Calu3 (cell line): Measurements from ENCODE around the gene APBA2. TPM values are rescaled to one million over a fixed set of nuclear protein-coding genes. Genes with fewer than 3 reads are reported as not detected.

Source experiments
- BruUV-seq: library from RNA; stranded (reverse); fragments of 400-500 nt; replicated peaks from 2 replicates; lab custom pipeline; 2021; lab: Mats Ljungman, UMichigan
- CTCF ChIA-PET: fragments of 300-600 bp; sonication (Branson Sonifier 250); formaldehyde crosslinking; loops from one replicate; lab custom pipeline; 2022; ENCODE audit warnings: antibody characterized with exemption; lab: Charles Lee
- DNase-seq: peaks from one replicate; pipeline ENCODE4 v3.0.0; 2022
- H3K27ac Mint-ChIP-seq: one replicate; pipeline ENCODE4 v1.8.0; 2022; ENCODE audit warnings: mixed read lengths; ENCODE audit not compliant: unreplicated experiment
- H3K27me3 Mint-ChIP-seq: one replicate; pipeline ENCODE4 v1.8.0; 2022; ENCODE audit warnings: mixed read lengths; ENCODE audit not compliant: unreplicated experiment
- H3K36me3 Mint-ChIP-seq: one replicate; pipeline ENCODE4 v1.8.0; 2022; ENCODE audit warnings: mild to moderate bottlenecking, moderate library complexity, mixed read lengths; ENCODE audit not compliant: insufficient read depth, unreplicated experiment
- H3K4me1 Mint-ChIP-seq: one replicate; pipeline ENCODE4 v1.8.0; 2022; ENCODE audit warnings: mild to moderate bottlenecking, low read depth, mixed read lengths; ENCODE audit not compliant: unreplicated experiment
- H3K4me3 Mint-ChIP-seq: one replicate; pipeline ENCODE4 v1.8.0; 2022; ENCODE audit warnings: mild to moderate bottlenecking, low read depth, moderate library complexity, mixed read lengths; ENCODE audit not compliant: unreplicated experiment
- H3K9me3 Mint-ChIP-seq: one replicate; pipeline ENCODE4 v1.8.0; 2022; ENCODE audit warnings: low read depth, mixed read lengths; ENCODE audit not compliant: unreplicated experiment
- intact Hi-C: fragments of 100-400 bp; cut with micrococcal nuclease; formaldehyde crosslinking; loops from one replicate; pipeline ENCODE4 v1.10.0; 2022; ENCODE audit not compliant: unreplicated experiment
- total RNA-seq: library from RNA; stranded (reverse); gene quantifications from 2 replicates; pipeline ENCODE4 v1.2.3, GENCODE V29; 2022
- TF ChIP-seq, protein P1 (sequence below): fragments of 200-600 bp; IDR thresholded peaks from one replicate; pipeline ENCODE4 v1.8.0; 2022; ENCODE audit warnings: antibody characterized with exemption; ENCODE audit not compliant: unreplicated experiment

APBA2 gene
- total RNA-seq, 1 experiment from 2014 or later, result not detected

DNA sequence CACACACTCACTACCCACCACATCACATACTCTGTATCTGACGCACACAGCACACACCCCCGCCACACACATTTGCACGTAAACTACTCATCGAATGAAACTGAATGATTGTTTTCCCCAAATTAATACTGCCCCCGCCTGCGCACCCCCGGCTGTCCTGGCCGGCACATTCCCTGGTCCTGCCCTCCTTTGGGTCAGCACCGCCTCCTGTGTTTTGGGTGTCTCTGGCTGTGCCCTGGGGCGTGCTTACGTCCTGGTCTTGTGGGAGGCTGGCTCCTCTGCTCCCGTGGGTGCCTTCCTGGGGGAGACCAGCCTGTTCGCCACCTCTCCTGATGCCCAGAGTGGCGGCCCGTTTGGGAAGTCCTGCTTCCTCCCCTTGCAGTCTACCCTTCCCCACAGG, 30.2 kb downstream of the APBA2 start:
- no peaks in the 10 kb centered on the region for H3K9me3 Mint-ChIP-seq
- intact Hi-C loops, result no loop called here

DNA sequence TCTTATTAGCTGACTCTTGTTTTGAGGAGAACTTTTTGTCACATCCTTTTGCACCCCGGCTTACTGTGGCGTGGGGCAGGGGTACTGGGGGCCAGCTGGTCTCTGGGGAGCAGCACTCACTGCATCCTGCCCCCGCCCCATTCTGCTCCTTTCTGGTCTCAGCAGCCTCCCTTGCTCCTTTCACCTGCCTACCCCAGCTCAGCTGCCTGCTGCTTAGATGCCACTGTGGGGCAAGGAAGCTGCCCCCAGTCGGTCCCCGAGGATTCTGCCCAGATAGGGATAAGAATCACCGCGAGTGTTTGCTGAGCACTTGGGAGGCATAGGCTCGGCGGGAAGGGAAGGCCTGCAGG, 32.0 kb downstream of the APBA2 start:
- Mint-ChIP-seq H3K9me3 (no peaks in the 10 kb centered on the region), H3K36me3 (no peaks in the 10 kb centered on the region), H3K4me3 (no peak overlapping the region), H3K27ac (no peak overlapping the region), H3K27me3 (no peaks in the 10 kb centered on the region), H3K4me1 (no peaks in the 10 kb centered on the region)
- no TSS peak for BruUV-seq
- DNase-seq, result no peak
- intact Hi-C loops, result no loop called here
- TF ChIP-seq, protein P1, sequence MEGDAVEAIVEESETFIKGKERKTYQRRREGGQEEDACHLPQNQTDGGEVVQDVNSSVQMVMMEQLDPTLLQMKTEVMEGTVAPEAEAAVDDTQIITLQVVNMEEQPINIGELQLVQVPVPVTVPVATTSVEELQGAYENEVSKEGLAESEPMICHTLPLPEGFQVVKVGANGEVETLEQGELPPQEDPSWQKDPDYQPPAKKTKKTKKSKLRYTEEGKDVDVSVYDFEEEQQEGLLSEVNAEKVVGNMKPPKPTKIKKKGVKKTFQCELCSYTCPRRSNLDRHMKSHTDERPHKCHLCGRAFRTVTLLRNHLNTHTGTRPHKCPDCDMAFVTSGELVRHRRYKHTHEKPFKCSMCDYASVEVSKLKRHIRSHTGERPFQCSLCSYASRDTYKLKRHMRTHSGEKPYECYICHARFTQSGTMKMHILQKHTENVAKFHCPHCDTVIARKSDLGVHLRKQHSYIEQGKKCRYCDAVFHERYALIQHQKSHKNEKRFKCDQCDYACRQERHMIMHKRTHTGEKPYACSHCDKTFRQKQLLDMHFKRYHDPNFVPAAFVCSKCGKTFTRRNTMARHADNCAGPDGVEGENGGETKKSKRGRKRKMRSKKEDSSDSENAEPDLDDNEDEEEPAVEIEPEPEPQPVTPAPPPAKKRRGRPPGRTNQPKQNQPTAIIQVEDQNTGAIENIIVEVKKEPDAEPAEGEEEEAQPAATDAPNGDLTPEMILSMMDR, result no peak
- CTCF ChIA-PET, result no interaction called here

More for the DNA sequence above, 30.2 kb downstream of the APBA2 start:
- Mint-ChIP-seq H3K4me3 (no peak overlapping the region), H3K27ac (no peak overlapping the region), H3K36me3 (no peaks in the 10 kb centered on the region), H3K4me1 (no peaks in the 10 kb centered on the region), H3K27me3 (no peaks in the 10 kb centered on the region)
- TF ChIP-seq, protein P1, result no peak
- DNase-seq, result no peak
- CTCF ChIA-PET, result no interaction called here
- BruUV-seq, result no TSS peak

DNA sequence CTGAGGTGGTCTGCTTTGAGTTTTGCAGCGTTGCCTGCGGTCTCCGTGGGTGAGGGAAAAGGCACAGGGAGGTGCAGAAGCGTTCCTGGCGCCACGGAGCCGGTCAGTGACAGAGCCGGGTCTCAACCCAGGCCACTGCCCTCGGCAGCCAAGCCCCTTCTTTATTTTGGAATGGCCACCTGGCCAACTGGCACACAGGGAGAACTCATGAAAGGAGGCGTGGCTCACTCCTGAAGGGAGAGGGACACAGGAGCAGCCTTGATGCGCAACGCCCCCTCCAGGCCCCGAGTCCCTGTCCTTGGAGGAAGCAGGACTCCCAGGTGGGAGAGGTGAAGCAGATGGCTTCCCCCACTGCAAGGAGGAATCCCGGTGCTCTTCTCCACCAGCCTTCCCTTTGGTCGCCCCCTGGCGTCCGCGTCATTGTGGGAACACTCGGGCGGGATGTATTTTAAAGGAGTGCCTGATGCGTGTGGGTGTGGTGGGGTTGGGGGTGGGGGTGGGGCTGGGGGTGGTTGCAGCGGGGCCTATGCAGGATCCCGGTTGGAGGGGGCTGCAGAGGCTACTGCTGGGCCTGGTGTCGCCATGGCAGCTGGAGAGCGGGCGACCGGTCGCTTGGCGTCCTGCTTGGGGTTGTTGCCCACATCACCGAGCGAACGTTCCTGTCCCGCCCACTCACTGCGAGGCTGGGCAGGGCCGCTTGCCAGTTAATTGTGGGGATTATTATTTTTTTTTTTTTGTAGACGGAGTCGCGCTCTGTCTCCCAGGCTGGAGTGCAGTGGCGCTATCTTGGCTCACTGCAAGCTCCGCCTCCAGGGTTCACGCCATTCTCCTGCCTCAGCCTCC, 32.6 kb downstream of the APBA2 start:
- intact Hi-C loops, result no loop called here
- Mint-ChIP-seq H3K4me3 (no peak overlapping the region), H3K9me3 (no peaks in the 10 kb centered on the region), H3K4me1 (no peaks in the 10 kb centered on the region), H3K27ac (no peak overlapping the region), H3K27me3 (no peaks in the 10 kb centered on the region), H3K36me3 (no peaks in the 10 kb centered on the region)
- CTCF ChIA-PET, result no interaction called here
- TF ChIP-seq, protein P1, result no peak
- no TSS peak for BruUV-seq
- no peak for DNase-seq

DNA sequence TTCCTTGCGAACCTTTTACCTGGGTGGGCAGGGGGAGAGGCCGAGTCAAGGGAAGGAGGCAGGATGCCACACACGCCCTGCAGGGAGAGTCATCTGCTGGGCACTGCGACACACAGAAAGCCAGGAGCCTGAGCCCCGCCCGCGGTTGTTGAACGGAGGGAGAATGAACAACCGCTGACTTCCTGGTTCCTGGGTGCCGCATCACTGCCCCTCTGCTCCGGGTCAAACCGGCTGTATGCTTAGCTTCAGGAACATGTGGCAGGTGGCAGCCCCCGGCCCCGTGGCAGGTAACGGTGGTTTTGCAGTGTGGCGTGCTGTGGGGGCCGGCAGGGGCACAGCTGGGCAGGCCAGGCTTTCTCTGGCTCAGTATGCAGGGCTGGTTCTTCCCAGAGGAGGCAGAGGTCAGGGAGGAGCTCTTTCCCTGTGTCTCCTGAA, 33.4 kb downstream of the APBA2 start:
- H3K27ac Mint-ChIP-seq, result no peak overlapping the region
- intact Hi-C loops, result no loop called here

More for the DNA sequence above, 33.4 kb downstream of the APBA2 start:
- Mint-ChIP-seq H3K4me3 (no peak overlapping the region), H3K36me3 (no peaks in the 10 kb centered on the region), H3K27me3 (no peaks in the 10 kb centered on the region), H3K9me3 (no peaks in the 10 kb centered on the region), H3K4me1 (no peaks in the 10 kb centered on the region)
- CTCF ChIA-PET, result no interaction called here
- BruUV-seq, result no TSS peak
- TF ChIP-seq, protein P1, result no peak
- DNase-seq, result no peak
